Astrocyte of the hippocampus (primary cell): ENCODE measurements around the gene NCR2.

Experiments
- DNase-seq: peaks from one replicate; pipeline ENCODE4 v3.0.0; 2011; ENCODE audit warnings: low read depth, low spot score

NCR2 gene

DNA sequence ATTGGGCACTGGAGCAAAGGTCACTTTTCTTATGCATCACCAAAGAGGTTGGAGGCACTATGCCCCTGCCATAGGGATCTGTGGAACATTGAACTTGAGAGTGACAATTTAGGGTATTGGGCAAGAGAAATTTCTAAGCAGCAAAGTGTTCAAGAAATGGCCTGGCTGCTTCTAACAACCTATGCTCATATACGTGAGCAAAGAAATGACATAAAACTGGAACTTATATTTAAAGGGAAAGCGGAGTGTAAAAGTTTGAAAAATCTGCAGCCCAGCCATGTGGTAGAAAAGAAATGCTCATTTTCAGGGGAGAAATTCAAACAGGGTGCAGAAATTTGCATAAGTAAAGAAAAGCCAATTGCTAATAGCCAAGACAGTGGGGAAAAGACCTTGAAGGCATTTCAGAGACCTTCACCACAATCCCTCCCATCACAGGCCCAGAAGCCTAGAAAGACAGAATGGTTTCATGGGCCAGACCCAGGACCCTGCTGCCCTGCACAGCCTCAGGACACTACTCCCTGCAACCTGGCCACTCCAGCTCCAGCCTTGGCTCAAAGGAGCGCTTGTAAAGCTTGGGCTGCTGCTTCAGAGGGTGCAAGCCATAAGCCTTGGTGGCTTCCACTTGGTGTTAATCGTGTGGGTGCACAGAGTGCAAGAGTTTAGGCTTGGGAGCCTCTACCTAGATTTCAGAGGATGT is 24.4 kb downstream of the NCR2 start:
- no peak for DNase-seq

DNA sequence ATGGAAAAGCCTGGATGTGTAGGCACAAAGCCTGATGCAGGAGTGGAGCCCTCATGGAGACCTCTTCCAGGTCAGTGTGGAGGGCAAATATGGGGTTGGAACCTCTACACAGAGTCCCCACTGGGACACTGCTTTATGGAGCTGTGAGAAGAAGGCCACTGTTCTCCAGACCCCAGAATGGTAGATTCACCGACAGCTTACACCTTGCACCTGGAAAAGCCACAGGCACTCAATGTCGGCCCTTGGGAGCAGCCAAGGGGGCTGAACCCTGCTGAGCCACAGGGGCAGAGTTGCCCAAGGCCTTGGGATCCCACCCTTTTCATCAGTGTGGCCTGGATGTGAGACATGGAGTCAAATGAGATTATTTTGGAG is 24.9 kb downstream of the NCR2 start:
- DNase-seq = no peak

DNA sequence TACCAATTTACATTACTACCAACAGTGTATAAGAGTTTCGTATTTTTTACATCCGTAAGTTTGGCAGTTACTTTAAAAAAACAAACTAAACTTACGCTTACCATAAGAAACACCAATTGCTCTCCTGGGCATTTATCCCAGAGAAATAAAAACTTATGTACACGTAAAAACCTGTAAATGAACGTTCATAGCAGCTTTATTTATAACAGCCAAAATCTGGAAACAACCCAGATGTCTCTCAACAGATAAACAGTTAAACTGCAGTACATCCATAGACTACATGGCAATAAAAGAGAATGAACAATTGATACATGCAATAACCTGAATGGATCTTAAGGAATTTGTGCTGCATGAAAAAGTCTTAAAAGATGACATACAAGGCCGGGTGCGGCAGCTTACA is 30.7 kb downstream of the NCR2 start:
- no peak for DNase-seq

DNA sequence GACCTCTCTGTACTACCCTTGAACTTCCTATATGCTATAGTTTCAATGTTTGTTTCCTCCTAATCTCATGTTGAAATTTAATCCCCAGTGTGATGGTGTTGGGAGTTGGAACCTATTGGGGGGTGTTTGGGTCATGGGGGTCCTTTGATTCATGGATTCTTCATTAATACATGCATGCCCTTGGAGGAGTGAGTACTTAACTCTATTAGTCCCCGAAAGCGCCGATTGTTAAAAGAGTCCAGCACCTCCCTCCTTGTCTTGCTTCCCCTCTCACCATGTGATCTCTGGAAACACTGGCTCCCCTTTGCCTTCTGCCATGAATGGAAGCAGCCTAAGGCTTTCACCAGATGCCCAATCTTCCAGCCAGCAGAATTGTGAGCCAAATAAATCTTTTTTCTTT is 31.7 kb downstream of the NCR2 start:
- DNase-seq = no peak

DNA sequence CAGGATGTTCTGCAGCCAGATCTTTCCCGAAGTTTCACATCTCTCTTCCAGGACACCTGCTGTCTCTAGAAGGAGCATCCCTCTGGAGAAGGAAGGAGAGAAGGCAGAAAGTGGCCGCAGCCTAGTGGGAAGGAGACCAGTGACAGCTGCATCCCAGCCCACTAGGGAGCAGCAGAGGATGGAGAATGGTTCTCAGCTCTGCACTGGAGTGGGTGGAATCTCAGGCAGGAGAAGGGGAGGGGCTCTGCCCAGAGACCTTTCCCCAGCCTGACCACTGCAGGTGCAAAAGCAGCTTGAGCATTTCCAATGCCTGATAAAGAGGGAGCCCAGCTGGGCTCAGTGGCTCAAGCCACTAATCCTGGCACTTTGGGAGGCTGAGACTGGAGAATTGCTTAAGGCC is 32.3 kb downstream of the NCR2 start:
- DNase-seq = peak; percentile 82

DNA sequence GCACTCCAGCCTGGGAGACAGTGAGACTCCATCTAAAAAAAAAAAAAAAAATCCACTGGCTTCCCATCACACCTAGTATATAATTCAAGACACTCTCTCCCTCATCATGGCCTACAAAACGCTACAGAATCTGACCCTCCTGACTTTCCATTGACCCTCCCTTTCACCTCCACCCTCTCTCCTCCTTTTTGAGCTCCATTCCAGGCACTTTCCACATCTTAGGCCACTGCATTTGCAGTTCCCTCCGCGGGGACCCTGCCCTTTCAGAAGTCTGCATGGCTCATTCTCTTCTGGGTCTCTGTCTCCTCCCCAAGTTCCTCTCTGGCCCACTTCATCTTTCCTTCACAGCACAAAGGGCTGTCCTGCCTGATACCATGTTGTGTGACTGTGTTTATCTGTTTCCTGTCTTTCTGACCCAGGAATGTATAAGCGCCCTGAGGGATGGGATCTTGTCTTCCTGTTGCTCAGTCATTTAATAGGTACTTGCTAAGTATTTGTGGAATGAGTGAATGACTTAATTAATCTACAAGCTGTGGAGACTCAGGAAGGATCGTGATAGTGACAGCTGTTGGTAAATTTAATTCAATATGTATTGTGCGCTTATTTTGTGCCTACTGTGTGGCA is 35.2 kb downstream of the NCR2 start:
- no peak for DNase-seq

DNA sequence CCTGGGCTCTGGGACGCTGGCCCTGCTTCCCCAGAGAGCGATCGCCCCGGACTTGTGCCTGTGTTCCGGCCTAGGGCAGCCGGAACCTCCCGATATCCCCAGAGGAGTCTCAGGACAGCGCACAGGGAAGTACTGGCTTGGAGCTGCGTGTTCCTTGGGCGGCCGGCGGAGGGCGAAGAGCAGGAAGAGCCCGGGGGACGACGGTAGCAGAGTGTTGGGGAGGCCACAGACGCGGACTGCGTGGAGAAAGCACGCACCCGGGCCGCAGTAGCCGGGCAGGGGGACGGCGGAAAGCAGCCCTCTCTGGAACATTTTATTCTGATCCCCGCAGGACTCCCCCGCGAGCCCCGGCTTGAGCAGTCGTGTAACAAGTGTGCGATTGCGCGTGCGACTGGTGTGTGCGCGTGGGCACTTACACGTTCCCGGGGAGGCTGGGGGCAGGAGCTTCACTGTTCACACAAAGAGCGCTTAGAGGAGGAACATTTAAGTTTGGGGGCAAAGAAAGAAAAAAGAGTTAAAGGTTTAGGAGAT is 36.1 kb downstream of the NCR2 start:
- peak; percentile 73 for DNase-seq

DNA sequence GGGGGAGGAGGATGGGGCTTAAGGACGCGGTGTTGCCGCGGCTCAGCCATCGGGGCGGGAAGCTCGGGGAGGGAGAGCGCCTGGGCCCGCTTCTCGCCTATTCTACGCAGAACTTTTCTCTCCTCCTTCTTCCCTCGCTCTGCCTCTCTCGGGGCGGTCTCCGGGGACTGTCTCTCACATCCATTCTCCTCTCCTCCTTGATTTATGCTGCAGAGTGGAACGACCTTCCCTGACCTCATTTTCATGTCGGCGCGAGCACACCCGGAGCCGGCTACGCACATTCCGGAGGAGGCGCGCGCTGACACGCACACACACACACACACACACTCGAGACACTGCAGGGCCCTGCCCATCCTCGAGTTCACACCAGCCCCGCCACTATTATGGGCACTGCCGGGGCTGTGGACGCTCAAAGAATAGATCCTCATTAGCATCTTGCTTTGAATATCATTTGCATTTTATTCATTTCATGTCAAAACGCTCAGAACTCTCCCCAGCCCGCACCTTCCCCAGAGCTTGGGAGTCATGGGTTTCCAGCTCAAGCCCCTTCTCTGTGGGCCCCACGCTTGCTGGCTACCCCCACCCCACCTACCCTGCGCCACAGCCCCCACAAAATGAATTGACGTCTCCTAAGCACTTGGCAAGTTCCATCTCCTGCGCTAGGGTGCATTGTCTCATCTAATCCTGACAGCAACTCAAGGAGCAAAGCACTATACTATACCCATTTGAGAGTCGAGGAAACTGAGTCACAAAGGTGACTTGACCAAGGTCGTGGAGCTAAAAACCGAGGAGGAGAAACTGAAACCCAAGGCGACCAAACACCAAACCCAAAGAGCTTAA is 36.8 kb downstream of the NCR2 start:
- peak; percentile 46 for DNase-seq

DNA sequence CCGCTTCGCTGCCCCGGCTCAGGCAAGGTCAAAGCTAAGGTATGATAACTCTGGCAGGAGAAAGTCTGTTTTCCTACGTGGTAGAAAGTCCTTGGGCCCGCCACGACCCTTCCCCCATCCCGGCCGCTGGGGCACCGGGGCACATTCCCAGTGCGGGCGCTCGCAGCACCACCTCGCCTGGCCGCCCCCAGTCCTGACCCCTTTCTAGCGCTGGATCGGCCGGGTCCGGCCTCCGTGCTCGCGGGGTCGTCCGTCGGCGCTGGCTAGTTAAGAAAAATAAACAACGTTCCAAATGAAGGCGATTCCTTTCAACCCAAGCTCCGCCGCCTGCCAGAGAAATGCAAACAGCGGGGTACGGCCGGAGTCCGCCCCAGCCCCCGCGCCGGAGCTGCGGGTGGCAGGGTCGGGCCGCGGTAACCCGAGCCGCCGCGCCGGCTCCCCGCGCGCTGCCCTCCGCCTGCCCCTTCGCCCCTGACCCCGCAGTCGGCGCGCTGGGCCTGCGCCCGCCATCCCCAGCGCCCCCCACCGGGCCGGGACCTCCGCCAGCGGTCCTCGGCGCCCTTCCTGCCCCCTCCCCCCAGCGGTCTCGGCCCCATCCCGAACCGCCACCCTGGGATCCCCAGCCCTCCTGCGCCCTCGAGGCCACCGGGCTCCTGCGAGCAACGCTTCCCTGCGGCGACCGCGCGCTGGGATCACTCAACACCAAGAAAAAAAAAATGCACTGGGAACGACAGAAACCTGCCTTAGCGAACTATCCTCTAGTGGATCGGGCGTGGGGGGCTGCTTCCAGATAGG is 37.6 kb downstream of the NCR2 start:
- DNase-seq = peak; percentile 12

DNA sequence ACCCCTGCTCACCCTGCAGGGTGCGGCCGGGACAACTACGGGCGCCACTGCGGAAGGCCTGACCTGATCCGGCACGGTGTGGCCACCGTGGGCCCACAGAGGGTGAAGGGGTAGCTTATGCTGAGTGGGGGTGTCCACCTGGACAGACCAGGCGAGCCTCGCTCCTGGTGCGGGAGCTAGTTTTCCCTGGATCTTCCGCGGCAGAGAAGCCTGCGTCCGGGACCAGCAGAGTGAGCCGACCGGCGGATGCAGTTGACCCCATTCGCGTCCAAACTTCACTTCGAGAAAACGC is 38.2 kb downstream of the NCR2 start:
- DNase-seq = no peak

DNA sequence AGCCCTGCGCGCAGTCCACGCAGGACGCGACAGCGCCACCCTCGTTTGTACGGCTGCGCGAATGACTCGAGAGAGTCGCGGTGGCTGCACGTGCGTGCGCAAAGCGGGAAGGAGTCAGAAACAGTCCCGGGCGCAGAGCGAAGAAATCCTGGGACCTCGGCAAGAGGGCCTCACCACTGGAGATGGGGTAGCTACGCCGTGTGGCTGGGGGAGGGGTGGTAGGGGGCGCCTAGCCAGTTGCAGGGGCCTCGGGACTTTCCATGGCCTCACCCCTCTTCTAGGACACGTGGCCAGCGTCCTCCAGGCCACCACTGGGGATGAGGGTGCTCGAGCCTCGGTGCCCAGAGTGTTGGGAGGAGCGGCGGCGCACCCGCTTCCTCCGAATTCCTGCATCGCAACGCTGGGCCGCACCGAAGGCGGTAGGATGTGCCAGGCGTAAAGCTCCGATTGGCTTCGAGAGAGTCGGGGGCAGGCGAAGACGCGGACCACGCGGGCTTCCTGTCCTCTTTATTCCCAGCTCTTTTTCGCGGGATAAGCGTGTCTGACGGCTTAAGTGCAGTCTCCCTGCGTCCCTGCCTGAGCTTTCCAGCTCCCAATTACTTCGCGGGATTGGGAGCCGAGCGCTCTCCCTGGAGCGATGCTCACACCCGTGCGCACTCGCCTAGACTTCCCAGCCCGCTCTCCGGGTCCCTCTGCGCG is 38.7 kb downstream of the NCR2 start:
- peak; percentile 38 for DNase-seq

DNA sequence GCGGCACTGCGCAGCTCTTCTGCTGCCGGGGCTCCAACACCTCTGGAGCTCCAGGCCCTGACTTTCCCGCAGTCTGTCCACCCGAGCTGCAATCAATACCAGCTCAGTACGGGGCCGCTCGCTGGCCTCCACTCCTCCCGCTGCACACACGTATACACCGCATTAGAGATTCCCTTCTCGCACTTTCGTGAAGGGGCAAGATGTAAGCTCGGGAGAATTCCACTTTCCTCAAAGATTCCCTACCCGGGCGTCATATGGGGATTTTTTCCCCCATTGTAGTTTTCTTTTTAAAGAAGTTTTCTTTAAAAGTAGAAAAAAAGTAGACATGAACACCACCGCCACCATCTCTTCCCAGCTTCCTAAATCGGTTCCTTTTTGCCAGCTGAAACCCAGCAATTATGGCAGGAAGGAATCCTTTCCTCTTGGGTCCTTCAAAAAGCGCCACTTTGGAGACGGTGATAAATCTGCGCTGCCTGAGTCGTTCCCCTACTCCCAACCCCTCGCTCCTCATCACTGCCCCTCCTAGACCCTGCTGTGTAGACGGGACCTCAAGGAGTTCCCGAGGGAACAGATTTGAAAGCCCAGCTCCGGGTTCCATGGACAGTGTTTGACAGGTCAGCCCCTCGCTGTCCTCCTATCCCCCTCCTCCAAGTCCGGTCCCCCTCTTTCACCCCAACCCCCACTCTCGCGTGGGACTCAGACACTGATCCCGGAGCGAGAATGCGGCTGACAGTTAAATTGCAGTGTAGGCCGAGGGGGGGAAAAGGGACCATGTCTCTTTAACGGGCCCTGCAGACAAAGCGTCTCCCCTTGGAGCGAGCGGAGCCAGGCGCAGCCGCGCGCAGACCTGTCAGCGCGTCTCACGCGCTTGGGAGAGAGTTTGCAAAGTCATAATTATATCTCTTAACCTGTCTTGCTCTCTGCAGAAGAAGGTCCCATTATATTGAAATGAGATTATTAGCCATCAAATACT is 39.5 kb downstream of the NCR2 start:
- peak; percentile 18 for DNase-seq

DNA sequence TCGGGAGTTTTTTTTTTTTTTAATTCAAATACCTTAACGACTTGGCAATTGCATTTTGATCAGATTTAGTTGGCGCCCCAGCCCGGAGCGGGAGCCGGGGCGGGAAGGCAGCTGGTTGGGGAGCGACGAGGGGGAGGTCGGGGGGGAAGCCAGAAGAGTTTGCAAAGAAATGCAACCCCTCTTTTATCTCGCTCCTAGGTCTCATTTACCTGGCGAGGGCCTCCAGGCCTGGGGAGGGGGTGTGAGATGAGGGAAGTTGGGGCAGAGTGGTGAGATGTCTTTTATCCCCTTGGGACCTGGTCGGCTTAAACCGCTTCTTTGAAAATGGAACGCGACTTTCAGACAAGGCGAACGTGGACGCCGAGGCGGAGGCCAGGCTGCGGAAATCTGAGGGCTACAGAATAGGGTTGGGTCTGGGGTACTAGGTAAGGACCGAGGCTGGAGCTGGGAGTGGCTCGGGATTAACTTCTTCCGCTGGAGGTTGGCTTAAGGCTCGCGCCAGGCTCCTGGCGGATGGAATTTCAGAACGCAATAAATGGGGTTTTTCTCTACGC is 40.3 kb downstream of the NCR2 start:
- DNase-seq = peak; percentile 4

DNA sequence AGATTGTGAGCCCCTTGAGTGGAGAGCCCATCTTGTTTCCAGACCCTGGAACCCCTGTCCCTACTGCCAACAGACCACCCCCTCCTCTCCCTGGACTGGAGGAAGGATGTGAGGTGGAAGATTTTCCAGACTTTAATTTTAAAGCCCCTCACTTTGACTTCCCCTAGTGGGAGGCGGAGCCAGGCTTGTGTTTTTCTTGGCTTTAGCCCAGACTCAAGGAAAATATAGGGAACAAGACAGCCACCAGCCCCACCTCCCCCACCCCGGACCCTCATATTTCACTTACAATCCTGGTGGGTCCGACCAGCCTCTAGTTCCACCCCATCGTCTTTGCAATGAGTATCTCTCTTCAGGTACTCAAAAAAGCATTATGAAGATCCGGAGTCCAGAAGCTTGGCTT is 40.8 kb downstream of the NCR2 start:
- DNase-seq = no peak

DNA sequence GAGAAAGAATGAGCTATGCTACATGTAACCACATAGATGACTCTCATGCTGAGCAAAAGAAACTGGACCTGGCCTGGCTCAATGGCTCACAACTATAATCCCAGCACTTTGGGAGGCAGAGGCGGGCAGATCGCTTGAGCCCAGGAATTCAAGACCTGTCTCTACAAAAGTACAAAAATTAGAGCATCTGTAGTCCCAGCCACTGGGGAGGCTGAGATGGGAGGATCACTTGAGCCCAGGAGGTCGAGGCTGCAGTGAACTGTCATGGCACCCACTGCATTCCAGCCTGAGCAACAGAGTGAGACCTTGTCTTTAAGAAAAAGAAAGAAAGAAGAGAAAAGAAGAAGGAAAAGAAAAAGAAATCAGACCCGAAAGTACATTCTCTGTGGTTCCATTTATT is 41.7 kb downstream of the NCR2 start:
- DNase-seq = no peak

DNA sequence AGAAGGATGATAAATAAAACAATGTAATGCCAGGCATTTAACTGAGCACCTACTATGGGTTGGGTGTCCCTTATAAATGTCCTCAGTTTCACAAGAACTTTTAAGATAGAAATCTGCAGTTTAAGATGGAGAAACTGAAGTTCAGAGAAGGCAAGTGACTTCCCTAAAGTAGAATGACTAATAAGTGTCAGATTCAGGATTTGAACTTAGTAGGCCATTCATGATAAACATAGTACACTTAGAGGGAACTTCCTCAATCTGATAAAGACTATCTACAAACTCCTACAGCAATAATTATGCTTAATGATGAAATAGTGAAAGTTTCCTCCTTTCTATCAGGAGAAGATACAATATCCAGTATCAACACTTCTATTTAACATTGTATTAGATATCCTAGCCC is 43.9 kb downstream of the NCR2 start:
- no peak for DNase-seq

DNA sequence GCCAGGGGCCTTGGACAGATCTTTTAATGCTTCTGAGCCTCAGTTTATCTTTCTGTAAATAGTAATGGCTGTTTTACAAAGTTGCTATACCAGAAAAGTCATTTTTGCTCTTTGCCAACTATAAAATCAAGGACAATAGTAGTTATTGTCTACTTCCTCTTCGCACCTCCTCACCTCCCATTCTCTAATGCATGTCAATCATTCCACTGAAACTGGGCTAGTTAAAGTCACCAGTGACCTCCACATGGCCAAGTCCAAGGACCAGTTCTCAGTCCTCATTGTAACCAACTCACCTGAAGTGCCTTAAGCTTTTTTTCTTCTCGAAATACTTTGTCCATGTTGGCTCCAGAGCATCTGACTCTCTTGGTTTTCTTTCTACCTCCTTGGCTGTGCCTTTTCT is 51.2 kb downstream of the NCR2 start:
- no peak for DNase-seq

DNA sequence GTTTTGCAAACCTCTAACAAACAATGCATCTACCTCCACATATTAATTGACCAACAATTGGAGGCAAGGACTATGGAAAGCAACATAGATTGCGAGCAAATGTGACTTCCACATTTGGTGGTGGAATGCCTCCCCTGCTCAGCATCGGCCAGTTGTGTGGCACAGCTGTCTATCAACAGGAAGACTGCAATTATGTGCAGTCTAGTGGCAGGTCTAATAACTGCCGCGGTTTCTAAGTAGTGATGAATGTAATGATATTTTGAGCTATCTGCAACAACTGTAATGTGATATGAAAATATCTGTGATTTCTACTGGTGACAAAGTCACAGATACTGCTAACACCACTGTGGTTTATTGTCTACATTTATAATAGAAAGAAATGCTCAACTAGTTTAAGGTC is 56.8 kb downstream of the NCR2 start:
- no peak for DNase-seq

DNA sequence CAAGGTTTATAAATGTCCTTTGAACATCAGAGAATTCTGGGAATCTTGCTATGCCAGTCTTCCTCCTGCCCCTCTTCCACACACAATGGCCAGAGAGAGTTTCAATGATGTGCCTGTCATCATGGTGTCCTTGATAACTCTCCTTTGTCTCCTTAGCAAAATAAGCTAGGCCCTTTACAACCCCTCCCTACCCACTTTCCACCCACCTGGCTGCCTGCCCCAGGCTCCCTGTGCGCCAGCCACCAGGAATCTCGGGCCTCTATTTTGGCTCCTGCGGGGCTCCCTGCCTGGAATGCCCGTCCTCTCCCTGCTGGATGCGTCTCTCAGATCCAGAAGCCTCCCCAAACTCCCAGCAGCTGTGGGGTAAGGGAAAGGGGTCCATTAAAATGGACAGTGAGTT is 60.9 kb downstream of the NCR2 start:
- no peak for DNase-seq

DNA sequence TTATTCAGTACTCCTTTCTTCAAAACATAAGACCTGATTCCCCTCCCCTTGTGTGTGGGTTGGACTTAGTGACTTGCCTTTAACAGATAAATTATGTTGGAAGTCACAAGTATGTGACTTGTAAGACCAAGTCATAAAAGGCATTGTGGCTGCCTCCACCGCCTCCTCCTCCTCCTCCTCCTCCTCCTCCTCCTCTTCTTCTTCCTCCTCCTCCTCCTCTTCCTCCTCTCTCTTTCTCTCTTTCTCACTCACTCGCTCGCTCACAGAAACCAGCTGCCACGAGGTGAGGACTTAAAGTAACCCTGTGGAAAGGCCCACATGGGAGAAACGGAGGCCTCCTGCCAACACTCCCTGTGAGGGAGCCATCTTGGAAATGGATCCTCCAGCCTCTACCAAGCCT is 64.0 kb downstream of the NCR2 start:
- DNase-seq = no peak
